TTC549 (cell line): Measurements from ENCODE around the gene AP5Z1.

Experiments
- FAIRE-seq: peaks from 2 replicates; lab custom pipeline; 2012; peaks lifted over from hg19 to GRCh38; lab: Jason Lieb, UNC

The AP5Z1 gene

DNA sequence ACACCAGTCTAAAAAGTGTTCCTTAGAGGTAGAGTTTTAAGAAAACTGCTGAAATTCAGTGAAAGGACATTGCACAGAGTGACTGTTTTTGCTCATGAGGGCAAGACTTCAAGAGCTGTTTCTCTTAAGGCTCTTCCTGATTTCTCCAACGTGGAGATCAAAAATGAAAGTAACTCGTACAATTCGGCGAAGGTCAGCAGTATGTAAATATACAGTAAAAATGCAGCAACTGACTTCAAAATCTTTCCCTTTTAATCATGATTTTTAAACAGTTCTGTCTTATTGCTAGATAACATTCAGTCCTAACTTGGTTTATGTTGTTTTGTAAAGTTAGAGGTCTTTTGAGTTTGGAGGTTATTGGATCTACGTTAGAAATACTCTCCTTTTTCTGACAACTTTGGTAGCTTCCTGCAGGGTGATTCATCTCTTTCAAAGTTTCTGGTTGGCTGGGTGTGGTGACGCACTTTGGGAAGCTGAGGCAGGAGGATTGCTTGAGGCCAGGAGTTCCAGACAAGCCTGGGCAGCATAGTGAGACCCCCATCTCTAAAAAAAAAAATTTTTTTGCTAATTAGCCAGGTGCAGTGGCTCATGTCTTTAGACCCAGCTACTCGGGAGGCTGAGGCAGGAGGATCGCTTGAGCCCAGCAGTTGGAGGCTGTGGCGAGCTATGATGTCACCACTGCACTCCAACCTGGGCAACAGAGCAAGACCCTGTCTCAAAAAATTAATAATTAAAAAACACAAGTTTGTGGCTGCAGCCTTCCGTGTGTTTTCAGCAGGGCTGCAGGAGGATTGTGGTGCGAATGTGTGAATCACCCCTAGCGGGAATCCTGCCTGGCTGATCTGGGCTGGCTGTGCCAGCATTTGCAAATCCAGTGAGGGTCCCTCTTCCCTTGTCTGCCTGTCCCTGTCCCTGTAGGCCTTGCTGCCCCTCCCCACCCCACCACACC is 29.2 kb upstream of the AP5Z1 start:
- no peak for FAIRE-seq

GRCh38 chr7:4747013-4747412 is 28.4 kb upstream of the AP5Z1 start:
- FAIRE-seq = no peak

- FAIRE-seq = no peak
Observed at GRCh38 chr7:4747746-4748145, 27.7 kb upstream of the AP5Z1 start.

DNA sequence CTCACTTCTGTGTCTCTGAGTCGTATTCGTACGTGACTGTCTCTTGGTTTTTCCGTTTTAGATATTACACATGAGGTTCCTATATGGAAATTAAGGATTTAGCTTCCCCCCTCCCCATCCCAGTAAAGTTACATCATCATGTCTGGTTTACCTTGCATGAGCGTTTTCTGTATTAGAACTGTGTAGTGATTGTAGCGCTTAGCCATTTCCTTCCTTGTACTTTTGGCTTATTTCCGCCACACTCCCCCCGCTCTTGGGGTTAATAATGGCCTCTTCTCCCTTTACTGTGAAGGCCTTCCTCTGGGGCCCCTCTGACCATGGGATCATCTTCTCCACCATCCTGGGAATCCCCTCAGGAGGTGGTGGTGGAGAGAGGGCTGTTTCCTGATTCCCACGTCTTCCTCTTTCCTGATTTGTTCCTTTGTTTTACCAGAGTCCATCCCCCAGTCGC is 27.2 kb upstream of the AP5Z1 start:
- FAIRE-seq = no peak

- no peak for FAIRE-seq
Observed at GRCh38 chr7:4749363-4749762, 26.1 kb upstream of the AP5Z1 start.

DNA sequence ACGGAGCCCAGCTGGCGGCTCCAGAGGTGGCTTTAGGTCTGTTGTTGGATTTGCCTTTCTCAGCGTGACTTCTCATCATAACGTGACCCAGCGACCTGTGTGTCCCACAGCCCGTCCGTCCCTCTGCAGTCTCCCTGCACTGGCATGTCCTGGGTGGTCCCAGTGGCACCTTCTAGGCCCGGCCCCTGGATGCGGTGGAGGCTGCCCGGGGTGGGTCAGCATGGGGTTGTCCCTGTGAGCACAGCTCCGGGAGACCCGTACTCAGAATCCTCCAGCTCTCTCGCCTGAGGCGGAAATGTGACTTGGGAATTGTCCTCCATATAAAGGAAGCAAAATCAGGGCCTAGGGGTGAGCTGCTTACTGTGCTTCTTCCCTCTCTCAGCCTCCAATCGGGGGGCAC is 25.6 kb upstream of the AP5Z1 start:
- no peak for FAIRE-seq

GRCh38 chr7:4751398-4751947 is 23.9 kb upstream of the AP5Z1 start:
- no peak for FAIRE-seq

DNA sequence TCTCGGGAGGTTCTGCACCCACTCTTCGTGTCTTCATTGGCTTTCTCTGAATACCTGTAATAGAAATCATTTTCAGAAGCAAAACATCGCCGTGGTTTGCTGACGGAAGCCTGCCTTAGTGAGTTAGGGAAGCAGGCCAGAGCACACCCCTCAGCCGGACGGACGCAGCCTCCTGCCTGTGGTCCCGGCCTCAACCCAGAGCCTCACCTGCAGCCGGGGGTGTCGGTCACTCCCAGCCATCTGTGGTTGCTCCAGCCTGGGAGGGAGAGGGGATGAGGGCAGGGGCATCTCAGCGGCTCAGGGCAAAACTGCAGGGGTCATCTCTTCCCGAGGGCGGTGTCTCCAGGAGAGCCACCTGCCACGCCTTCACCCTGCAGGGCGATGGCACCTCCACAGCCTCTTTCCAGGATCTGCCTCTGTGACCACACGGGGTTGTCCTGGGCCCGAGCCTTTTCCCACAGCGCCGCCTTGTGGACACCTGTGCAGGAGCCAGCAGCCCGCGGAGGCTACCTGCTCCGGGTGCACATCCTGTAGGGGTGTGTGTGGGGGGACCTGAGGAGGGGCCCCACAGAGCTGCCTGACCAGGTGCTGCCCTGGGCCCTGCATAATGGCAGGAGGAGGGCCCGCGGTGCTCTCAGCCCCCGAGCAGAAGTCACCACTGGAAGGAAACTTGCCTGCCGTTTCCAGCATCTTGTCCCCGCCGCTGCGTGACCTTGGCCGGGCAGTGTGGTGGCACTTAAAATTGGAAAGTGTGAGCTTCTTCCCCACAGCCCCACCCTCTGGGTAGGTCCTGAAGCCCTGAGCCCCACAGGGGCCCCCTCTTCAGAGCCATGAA is 21.6 kb upstream of the AP5Z1 start:
- FAIRE-seq = no peak

DNA sequence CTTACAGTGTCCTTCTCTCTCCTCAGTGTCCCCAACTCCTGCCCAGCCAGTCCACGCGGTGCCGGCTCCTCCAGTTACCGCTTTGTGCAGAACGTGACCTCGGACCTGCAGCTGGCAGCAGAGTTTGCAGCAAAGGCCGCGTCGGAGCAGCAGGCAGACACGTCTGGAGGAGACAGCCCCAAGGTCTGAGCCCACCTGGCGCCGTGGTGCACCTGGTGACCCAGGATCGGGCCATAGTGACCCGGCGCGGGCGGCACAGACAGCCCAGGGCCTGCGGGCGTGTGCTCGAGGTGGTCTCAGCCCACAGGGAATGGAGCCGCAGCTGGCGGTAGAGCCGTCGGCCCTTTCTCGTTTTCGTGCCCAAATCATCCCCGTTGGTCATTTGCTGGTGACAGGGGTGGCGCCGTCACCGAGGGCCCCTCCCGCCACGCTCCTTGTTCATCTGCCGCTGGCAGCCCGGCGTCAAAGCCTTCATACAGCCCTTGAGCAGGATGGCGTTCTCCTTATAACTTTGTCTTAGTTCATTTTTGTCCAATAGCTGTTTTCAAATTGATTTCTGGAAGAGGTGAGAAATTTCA is 20.9 kb upstream of the AP5Z1 start:
- no peak for FAIRE-seq

GRCh38 chr7:4755045-4755444 is 20.4 kb upstream of the AP5Z1 start:
- no peak for FAIRE-seq

GRCh38 chr7:4758111-4758510 is 17.3 kb upstream of the AP5Z1 start:
- FAIRE-seq = no peak

DNA sequence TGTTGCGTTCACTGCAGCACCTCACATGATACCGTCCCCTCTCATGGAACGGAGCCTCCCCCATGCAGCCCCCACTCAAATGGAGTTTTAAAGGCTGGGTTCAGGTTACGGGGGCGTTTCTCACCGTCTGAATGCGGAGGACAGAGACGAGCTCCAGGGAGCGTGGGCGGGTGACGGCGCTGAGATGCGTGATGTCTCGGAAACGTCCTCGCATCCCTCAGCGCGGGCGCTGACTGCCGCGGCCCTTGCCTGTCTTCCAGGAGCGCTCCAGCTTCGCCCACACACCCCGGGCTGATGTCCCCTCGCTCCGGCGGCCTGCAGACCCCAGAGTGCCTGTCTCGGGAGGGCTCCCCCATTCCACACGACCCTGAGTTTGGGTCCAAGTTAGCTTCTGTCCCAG is 16.6 kb upstream of the AP5Z1 start:
- FAIRE-seq = no peak

- FAIRE-seq = no peak
Observed at GRCh38 chr7:4759211-4759610, 16.2 kb upstream of the AP5Z1 start.

- no peak for FAIRE-seq
Observed at GRCh38 chr7:4760952-4761351, 14.5 kb upstream of the AP5Z1 start.

DNA sequence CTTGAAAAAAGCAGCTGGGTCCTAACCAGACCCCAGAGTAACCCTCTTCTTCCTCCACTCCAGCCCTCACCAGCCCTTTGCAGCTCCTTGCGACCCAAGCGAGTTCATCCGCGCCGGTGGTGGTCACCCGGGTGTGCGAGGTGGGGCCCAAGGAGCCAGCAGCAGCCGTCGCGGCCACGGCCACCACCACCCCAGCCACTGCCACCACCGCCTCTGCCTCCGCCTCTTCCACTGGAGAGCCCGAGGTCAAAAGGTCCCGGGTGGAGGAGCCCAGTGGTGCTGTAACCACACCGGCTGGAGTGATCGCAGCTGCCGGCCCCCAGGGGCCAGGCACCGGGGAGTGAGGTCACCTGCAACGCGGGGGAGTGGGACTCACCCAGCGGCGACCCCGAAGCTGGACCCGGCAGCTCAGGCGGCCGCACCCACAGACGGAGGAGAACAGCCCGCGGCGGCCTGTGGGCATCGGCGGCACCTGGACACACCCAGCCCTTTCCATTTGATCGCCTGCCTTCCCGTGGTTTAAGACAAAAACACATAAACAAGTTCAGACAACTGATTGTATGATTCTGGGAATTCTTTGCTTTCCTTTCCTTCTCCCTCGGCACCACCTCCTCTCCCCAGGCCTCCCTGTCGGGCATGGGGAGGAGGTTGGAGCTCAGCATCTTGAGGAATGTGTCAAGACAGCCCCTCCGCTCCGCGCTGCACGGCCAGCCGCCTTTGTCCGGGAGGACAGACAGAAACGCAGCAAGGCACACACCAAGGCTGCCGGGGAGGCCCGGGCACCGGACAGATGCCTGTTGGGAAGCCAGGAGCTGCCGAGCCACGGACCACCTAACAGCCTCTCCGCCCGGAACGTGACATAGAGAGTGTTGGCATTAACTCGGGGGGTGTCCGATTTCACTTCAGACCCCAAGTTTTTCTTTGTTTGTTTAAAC is 13.0 kb upstream of the AP5Z1 start:
- FAIRE-seq = no peak

- FAIRE-seq = no peak
Observed at GRCh38 chr7:4763091-4763793, 12.2 kb upstream of the AP5Z1 start.

DNA sequence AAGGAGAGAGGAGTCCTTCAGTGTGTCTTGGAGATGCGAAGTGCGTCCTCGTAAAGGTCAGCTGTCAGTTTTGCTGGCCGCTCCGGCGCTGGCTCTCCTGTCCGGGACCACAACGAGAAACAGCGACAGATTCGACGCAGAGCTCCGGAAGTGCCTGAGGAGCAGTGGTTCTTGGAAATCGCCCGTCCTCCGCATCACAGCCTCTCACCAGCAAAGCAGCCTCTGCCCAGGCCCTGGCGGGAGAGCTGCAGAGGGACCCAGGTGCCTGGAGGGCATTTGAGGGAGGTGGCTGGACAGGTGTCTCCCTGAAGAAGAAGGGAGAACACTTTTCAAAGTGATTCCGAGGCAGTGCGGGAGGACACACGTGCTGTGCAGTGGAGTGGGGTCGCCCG is 11.6 kb upstream of the AP5Z1 start:
- no peak for FAIRE-seq

GRCh38 chr7:4764402-4765007 is 10.9 kb upstream of the AP5Z1 start:
- no peak for FAIRE-seq

DNA sequence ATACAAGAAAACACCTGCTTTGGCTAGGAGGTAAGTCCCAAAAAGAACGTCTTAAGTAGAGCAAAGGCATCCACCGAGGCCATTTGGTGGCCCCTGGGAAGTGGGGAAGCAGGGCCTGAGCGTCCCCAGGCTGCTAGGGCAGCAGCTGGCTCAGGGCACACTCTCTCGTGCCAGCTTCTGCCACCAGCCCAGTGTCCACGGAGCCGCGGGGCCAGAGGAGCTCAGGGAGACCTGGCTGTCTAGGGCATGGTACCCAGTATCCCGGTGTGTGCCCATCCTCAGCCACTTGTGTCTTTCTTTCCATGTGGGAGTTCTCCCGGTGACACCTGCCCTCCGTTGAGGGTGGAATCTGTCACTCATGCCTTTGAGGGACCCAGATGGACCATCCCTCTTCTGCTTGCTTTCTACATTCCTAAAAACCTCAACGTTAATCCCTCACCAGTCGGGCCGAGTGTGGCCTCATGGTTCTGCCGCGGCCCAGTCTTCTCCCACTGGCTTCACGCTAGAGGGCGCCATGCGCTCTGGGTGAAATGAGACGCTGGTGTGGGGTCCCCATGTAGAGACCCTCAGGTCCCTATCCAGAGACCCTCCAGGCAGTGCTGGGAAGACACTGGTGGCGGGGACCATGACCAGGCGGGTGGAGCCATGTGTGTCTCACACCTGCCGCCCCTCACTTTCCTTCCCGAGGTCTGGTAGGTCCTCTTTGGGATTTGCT is 9.5 kb upstream of the AP5Z1 start:
- FAIRE-seq = no peak
